Chondrocyte (in vitro differentiated cells): ENCODE results near the gene SLC25A12. TPM values are rescaled to one million over a fixed set of nuclear protein-coding genes. Genes with fewer than 3 reads are reported as not detected.

ENCODE experiments used
- DNase-seq: peaks from one replicate; pipeline ENCODE4 v3.0.0; 2021; ENCODE audit warnings: mixed read lengths, low spot score
- H3K27ac Mint-ChIP-seq: one replicate; pipeline ENCODE4 v1.8.0; 2021; ENCODE audit warnings: mild to moderate bottlenecking, moderate library complexity, mixed read lengths; ENCODE audit not compliant: unreplicated experiment
- H3K27me3 Mint-ChIP-seq: 2 replicates; pipeline ENCODE4 v1.8.0; 2021; ENCODE audit warnings: low read depth, mixed read lengths
- H3K36me3 Mint-ChIP-seq: 2 replicates; pipeline ENCODE4 v1.8.0; 2021; ENCODE audit warnings: low read depth, mixed read lengths
- H3K4me1 Mint-ChIP-seq: 2 replicates; pipeline ENCODE4 v1.8.0; 2021; ENCODE audit warnings: low read depth, mild to moderate bottlenecking, mixed read lengths
- H3K4me3 Mint-ChIP-seq: one replicate; pipeline ENCODE4 v1.8.0; 2021; ENCODE audit warnings: mild to moderate bottlenecking, moderate library complexity, mixed read lengths; ENCODE audit not compliant: unreplicated experiment
- H3K9me3 Mint-ChIP-seq: 2 replicates; pipeline ENCODE4 v1.8.0; 2021; ENCODE audit warnings: low read depth, mixed read lengths
- total RNA-seq: library from RNA; stranded (reverse); gene quantifications from 3 replicates; pipeline ENCODE4 v1.2.1, GENCODE V29; 2021
- TF ChIP-seq, protein P1 (sequence below): fragments of 200-600 bp; sonication (generic); IDR thresholded peaks from 2 replicates; pipeline ENCODE4 v1.5.0; 2021; ENCODE audit warnings: antibody characterized with exemption, mild to moderate bottlenecking, moderate library complexity

Gene SLC25A12
- total RNA-seq, 1 donor from 2014 or later, result 19.0 TPM

DNA sequence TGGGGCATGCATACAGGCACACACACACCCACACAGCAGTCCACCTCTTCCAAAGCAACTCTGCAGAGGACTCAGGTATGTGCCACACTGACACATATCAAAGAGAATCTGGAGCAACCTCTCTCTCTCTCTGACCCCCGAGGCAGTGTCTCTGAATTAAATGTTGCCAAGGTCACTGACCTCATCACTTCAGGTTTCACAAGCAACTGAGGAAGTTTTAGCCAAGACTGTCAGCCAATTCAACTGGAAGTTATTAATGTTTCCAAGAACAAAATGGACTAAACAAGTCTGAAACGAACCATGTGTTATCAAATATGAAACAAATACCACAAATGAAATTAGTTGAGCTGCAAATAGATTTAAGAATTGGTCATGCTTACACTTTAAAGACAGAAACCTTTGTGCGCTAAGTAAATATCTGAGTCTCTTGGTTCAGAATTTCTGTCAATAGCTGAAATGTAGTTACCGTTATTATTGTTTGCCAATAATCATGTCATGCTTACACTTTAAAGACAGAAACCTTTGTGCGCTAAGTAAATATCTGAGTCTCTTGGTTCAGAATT, 86.1 kb downstream of the SLC25A12 start:
- H3K9me3 Mint-ChIP-seq, result no peaks in the 10 kb centered on the region
- TF ChIP-seq, protein P1, sequence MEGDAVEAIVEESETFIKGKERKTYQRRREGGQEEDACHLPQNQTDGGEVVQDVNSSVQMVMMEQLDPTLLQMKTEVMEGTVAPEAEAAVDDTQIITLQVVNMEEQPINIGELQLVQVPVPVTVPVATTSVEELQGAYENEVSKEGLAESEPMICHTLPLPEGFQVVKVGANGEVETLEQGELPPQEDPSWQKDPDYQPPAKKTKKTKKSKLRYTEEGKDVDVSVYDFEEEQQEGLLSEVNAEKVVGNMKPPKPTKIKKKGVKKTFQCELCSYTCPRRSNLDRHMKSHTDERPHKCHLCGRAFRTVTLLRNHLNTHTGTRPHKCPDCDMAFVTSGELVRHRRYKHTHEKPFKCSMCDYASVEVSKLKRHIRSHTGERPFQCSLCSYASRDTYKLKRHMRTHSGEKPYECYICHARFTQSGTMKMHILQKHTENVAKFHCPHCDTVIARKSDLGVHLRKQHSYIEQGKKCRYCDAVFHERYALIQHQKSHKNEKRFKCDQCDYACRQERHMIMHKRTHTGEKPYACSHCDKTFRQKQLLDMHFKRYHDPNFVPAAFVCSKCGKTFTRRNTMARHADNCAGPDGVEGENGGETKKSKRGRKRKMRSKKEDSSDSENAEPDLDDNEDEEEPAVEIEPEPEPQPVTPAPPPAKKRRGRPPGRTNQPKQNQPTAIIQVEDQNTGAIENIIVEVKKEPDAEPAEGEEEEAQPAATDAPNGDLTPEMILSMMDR, result no peak
- no peak overlapping the region for H3K4me3 Mint-ChIP-seq
- H3K27ac Mint-ChIP-seq, result no peak overlapping the region
- peaks cover 10% of the 10 kb centered on the region for H3K4me1 Mint-ChIP-seq
- peaks cover 6% of the 10 kb centered on the region for H3K36me3 Mint-ChIP-seq
- H3K27me3 Mint-ChIP-seq, result no peaks in the 10 kb centered on the region
- DNase-seq, result no peak

DNA sequence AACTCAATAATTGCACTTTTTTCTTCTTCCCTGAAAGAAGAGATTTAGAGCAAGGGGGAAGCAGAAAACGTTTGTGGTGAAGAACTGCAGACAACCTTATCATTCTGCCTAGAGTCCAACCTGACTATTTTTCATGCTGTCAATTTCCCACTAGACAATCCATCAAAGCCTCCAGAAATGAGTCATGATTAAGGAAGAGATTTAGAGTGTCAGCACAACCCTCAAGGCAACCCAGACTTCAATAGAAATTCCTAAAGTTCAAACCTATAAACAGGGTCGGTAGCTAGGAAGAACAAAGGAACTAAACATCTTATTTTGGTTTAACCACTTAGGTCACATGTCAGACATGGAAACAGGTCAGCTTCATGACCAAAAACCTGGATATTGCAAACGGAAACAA, 86.9 kb downstream of the SLC25A12 start:
- Mint-ChIP-seq H3K27ac (no peak overlapping the region), H3K9me3 (no peaks in the 10 kb centered on the region), H3K4me1 (peaks cover 10% of the 10 kb centered on the region), H3K36me3 (peaks cover 6% of the 10 kb centered on the region), H3K4me3 (no peak overlapping the region), H3K27me3 (no peaks in the 10 kb centered on the region)
- DNase-seq, result no peak
- TF ChIP-seq, protein P1, result no peak

DNA sequence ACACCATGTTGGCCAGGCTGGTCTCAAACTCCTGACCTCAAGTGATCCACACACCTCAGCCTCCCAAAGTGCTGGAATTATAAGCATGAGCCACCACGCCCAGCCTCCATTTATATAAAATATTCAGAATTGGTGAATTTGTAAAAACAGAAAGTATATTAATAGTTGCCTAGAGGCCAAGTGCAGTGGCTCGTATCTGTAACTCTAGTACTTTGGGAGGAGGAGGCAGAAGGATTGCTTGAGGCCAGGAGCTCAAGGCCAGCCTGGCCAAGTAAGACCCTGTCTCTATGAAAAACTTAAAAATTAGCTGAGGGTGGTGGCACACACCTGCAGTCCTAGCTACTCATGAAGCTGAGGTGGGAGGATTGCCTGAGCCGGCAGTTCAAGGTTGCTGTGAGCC, 89.6 kb downstream of the SLC25A12 start:
- Mint-ChIP-seq H3K27ac (no peak overlapping the region), H3K4me1 (peaks cover 15% of the 10 kb centered on the region), H3K36me3 (peaks cover 6% of the 10 kb centered on the region), H3K9me3 (no peaks in the 10 kb centered on the region), H3K4me3 (no peak overlapping the region), H3K27me3 (no peaks in the 10 kb centered on the region)
- DNase-seq, result no peak
- TF ChIP-seq, protein P1, result no peak

DNA sequence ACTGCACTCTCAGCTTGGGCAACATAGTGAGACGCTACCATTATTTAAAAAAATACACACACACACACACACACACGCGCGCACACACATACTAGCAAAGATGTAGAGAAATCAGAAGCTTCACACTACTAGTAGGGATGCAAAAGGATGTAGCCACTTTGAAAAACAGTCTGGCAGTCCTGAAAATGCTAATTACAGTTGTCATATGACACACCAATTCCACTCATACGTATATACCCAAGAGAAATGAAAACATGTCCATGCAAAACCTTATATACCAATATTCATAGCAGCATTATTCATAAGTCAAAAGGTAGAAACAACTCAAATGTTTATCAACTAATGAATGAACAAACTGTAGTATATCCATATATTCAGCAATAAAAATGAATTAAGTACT, 90.3 kb downstream of the SLC25A12 start:
- Mint-ChIP-seq H3K36me3 (peaks cover 4% of the 10 kb centered on the region), H3K27ac (no peak overlapping the region), H3K27me3 (no peaks in the 10 kb centered on the region)

DNA sequence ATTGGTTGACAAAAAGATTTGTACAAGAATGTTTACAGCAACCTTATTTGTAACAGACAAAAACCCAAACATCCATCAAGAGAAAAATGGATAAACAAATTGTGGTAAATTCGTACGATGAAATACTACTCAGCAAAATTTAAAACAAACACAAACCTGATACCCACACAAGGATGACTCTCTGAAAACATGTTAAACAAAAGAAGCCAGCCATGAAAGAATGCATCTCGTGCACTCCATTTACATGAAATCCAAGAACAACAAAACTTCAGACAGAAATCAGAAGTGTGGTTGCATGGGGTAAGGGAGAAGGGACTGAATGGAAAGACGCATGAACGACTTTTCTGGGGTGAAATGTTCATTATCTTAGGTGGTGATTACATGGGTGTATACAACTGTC, 93.4 kb downstream of the SLC25A12 start:
- peaks cover 3% of the 10 kb centered on the region for H3K36me3 Mint-ChIP-seq
- H3K27me3 Mint-ChIP-seq, result no peaks in the 10 kb centered on the region
- H3K4me3 Mint-ChIP-seq, result no peak overlapping the region
- TF ChIP-seq, protein P1, result no peak
- H3K4me1 Mint-ChIP-seq, result peaks cover 28% of the 10 kb centered on the region
- no peaks in the 10 kb centered on the region for H3K9me3 Mint-ChIP-seq
- H3K27ac Mint-ChIP-seq, result no peak overlapping the region
- no peak for DNase-seq

More for the DNA sequence above, 90.3 kb downstream of the SLC25A12 start:
- peaks cover 22% of the 10 kb centered on the region for H3K4me1 Mint-ChIP-seq
- TF ChIP-seq, protein P1, result no peak
- DNase-seq, result no peak
- H3K4me3 Mint-ChIP-seq, result no peak overlapping the region
- H3K9me3 Mint-ChIP-seq, result no peaks in the 10 kb centered on the region
